HepG2 (cell line): Measurements from ENCODE around the gene DDO. TPM values are rescaled to one million over a fixed set of nuclear protein-coding genes. Genes with fewer than 3 reads are reported as not detected.

Source experiments
- HNF4A ChIP-seq: sonication (generic); formaldehyde crosslinking; IDR thresholded peaks from 2 replicates; pipeline ENCODE4 v1.4.0; 2020; ENCODE audit warnings: missing genetic modification reagents
- KDM3A ChIP-seq: IDR thresholded peaks from 2 replicates; pipeline ENCODE4 v1.6.1; 2018; ENCODE audit warnings: low read depth, missing compliant biosample characterization
- MBD4 ChIP-seq: IDR thresholded peaks from 2 replicates; pipeline ENCODE4 v1.6.1; 2012; ENCODE audit warnings: low read length, inconsistent platforms, borderline replicate concordance
- STAG1 ChIP-seq: sonication (generic); formaldehyde crosslinking; IDR thresholded peaks from 2 replicates; pipeline ENCODE4 v1.4.0; 2020; ENCODE audit warnings: missing genetic modification reagents
- ZFX ChIP-seq: sonication (generic); formaldehyde crosslinking; IDR thresholded peaks from 2 replicates; pipeline ENCODE4 v1.4.0; 2020; ENCODE audit warnings: mild to moderate bottlenecking, low read depth, missing genetic modification reagents, moderate library complexity
- ZMYM3 ChIP-seq: sonication (generic); formaldehyde crosslinking; IDR thresholded peaks from 2 replicates; pipeline ENCODE4 v1.5.1; 2020; ENCODE audit warnings: mild to moderate bottlenecking, missing genetic modification reagents
- ZNF124 ChIP-seq: sonication (generic); formaldehyde crosslinking; IDR thresholded peaks from 2 replicates; pipeline ENCODE4 v1.4.0; 2020; ENCODE audit warnings: missing genetic modification reagents
- ZNF160 ChIP-seq: sonication (generic); formaldehyde crosslinking; IDR thresholded peaks from 2 replicates; pipeline ENCODE4 v1.8.0; 2022; ENCODE audit warnings: mild to moderate bottlenecking, inconsistent platforms, missing genetic modification reagents
- ZNF292 ChIP-seq: sonication (generic); formaldehyde crosslinking; IDR thresholded peaks from 2 replicates; pipeline ENCODE4 v1.8.1; 2022; ENCODE audit warnings: mild to moderate bottlenecking, low read depth, missing genetic modification reagents, borderline replicate concordance
- ZNF530 ChIP-seq: sonication (generic); formaldehyde crosslinking; IDR thresholded peaks from 2 replicates; pipeline ENCODE4 v1.5.0; 2020; ENCODE audit warnings: low read depth, mild to moderate bottlenecking, missing genetic modification reagents
- ZNF563 ChIP-seq: sonication (generic); formaldehyde crosslinking; IDR thresholded peaks from 2 replicates; pipeline ENCODE4 v1.8.0; 2022; ENCODE audit warnings: mild to moderate bottlenecking, moderate library complexity, missing genetic modification reagents
- ZNF749 ChIP-seq: sonication (generic); formaldehyde crosslinking; IDR thresholded peaks from 2 replicates; pipeline ENCODE4 v1.8.0; 2022; ENCODE audit warnings: mild to moderate bottlenecking, missing genetic modification reagents, moderate library complexity, borderline replicate concordance
- ZNF781 ChIP-seq: sonication (generic); formaldehyde crosslinking; IDR thresholded peaks from 2 replicates; pipeline ENCODE4 v1.5.1; 2020; ENCODE audit warnings: borderline replicate concordance, mild to moderate bottlenecking, missing genetic modification reagents; ENCODE audit errors: not compliant biosample characterization
- polyA plus RNA-seq, 8 experiments: library from polyadenylated mRNA; depleted of rRNA in 3 of 8; stranded (reverse) in 7 of 8; unstranded in 1 of 8; fragments of >200 nt; fragmentation: Illumina TruSeq in 4 of 8; extraction: Trizol in 4 of 8; gene quantifications; 2 replicates each; pipeline versions ENCODE4 v1.2.1 to v1.2.3, GENCODE V29; 2011 to 2016; ENCODE audit warnings: low read depth in 4 of 8, missing spikeins in 1 of 8, mixed read lengths in 1 of 8; ENCODE audit not compliant: insufficient read depth in 1 of 8
- total RNA-seq, 5 experiments: library from RNA; depleted of rRNA; stranded (reverse); fragments of >200 nt; fragmentation: Illumina TruSeq; extraction: Trizol; gene quantifications; 2 replicates each; pipeline ENCODE4 v1.2.3, GENCODE V29; 2016; ENCODE audit warnings: low read depth in 1 of 5
- TF ChIP-seq, protein P1 (sequence below): sonication (generic); formaldehyde crosslinking; IDR thresholded peaks from 2 replicates; pipeline ENCODE4 v1.4.0; 2020; ENCODE audit warnings: missing genetic modification reagents, borderline replicate concordance
- TF ChIP-seq, protein P2 (sequence below): sonication (generic); formaldehyde crosslinking; IDR thresholded peaks from 2 replicates; pipeline ENCODE4 v1.5.1; 2020; ENCODE audit warnings: mild to moderate bottlenecking, missing genetic modification reagents, moderate library complexity
- TF ChIP-seq, protein P3 (sequence below): sonication (generic); IDR thresholded peaks from 2 replicates; pipeline ENCODE4 v1.6.1; 2016; ENCODE audit warnings: low read depth, borderline replicate concordance
- TF ChIP-seq, protein P4 (sequence below): sonication (generic); formaldehyde crosslinking; conservative IDR thresholded peaks from 2 replicates; pipeline ENCODE4 v1.8.0; 2022; ENCODE audit warnings: missing genetic modification reagents

DDO gene
- total and polyA plus RNA-seq, 2 of the 13 experiments (the other 11 are each of a cell fraction or from before 2014, with no cell fraction given) = 6.1 to 10.3 TPM

DNA sequence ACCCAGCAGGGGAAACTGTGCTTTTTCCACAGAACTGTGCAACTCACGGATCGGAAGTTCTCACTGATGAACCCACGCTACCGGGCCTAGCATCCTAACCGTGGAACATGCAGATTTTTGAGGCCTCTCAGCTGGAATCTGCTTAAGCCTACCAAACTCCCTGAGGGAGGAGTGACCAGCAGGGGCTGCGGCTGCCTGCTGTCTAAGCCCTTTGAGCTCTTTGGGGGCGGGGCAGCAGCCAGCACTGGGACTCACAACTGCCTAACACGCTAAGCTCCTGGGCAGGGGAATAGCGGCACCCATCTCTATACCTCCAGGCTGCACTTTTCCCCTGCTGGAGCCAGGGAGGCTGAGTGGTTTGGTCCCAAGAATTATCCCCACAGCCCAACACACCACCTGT, 36.8 kb downstream of the DDO start (continued):
- TF ChIP-seq, protein P1, sequence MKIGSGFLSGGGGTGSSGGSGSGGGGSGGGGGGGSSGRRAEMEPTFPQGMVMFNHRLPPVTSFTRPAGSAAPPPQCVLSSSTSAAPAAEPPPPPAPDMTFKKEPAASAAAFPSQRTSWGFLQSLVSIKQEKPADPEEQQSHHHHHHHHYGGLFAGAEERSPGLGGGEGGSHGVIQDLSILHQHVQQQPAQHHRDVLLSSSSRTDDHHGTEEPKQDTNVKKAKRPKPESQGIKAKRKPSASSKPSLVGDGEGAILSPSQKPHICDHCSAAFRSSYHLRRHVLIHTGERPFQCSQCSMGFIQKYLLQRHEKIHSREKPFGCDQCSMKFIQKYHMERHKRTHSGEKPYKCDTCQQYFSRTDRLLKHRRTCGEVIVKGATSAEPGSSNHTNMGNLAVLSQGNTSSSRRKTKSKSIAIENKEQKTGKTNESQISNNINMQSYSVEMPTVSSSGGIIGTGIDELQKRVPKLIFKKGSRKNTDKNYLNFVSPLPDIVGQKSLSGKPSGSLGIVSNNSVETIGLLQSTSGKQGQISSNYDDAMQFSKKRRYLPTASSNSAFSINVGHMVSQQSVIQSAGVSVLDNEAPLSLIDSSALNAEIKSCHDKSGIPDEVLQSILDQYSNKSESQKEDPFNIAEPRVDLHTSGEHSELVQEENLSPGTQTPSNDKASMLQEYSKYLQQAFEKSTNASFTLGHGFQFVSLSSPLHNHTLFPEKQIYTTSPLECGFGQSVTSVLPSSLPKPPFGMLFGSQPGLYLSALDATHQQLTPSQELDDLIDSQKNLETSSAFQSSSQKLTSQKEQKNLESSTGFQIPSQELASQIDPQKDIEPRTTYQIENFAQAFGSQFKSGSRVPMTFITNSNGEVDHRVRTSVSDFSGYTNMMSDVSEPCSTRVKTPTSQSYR (CRISPR knock-in tag) = peak; percentile 44; the same call in 1 of the 2 replicates
- TF ChIP-seq ZNF160 (CRISPR knock-in tag) (no peak), ZNF292 (CRISPR knock-in tag) (peak; percentile 75; the same call in 1 of the 2 replicates), ZNF563 (CRISPR knock-in tag) (no peak), ZNF124 (CRISPR knock-in tag) (no peak), ZNF530 (no peak), ZNF781 (CRISPR knock-in tag) (no peak), MBD4 (no peak), ZNF749 (no peak), ZMYM3 (CRISPR knock-in tag) (no peak), STAG1 (peak; percentile 40), KDM3A (CRISPR knock-in tag) (no peak), HNF4A (CRISPR knock-in tag) (peak; percentile 56), ZFX (peak; percentile 48; the same call in 1 of the 2 replicates)
- TF ChIP-seq, protein P2, sequence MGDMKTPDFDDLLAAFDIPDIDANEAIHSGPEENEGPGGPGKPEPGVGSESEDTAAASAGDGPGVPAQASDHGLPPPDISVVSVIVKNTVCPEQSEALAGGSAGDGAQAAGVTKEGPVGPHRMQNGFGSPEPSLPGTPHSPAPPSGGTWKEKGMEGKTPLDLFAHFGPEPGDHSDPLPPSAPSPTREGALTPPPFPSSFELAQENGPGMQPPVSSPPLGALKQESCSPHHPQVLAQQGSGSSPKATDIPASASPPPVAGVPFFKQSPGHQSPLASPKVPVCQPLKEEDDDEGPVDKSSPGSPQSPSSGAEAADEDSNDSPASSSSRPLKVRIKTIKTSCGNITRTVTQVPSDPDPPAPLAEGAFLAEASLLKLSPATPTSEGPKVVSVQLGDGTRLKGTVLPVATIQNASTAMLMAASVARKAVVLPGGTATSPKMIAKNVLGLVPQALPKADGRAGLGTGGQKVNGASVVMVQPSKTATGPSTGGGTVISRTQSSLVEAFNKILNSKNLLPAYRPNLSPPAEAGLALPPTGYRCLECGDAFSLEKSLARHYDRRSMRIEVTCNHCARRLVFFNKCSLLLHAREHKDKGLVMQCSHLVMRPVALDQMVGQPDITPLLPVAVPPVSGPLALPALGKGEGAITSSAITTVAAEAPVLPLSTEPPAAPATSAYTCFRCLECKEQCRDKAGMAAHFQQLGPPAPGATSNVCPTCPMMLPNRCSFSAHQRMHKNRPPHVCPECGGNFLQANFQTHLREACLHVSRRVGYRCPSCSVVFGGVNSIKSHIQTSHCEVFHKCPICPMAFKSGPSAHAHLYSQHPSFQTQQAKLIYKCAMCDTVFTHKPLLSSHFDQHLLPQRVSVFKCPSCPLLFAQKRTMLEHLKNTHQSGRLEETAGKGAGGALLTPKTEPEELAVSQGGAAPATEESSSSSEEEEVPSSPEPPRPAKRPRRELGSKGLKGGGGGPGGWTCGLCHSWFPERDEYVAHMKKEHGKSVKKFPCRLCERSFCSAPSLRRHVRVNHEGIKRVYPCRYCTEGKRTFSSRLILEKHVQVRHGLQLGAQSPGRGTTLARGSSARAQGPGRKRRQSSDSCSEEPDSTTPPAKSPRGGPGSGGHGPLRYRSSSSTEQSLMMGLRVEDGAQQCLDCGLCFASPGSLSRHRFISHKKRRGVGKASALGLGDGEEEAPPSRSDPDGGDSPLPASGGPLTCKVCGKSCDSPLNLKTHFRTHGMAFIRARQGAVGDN (CRISPR knock-in tag) = peak; percentile 49
- TF ChIP-seq, protein P3, sequence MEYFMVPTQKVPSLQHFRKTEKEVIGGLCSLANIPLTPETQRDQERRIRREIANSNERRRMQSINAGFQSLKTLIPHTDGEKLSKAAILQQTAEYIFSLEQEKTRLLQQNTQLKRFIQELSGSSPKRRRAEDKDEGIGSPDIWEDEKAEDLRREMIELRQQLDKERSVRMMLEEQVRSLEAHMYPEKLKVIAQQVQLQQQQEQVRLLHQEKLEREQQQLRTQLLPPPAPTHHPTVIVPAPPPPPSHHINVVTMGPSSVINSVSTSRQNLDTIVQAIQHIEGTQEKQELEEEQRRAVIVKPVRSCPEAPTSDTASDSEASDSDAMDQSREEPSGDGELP = peak; percentile 18; the same call in 1 of the 2 replicates
- TF ChIP-seq, protein P4, sequence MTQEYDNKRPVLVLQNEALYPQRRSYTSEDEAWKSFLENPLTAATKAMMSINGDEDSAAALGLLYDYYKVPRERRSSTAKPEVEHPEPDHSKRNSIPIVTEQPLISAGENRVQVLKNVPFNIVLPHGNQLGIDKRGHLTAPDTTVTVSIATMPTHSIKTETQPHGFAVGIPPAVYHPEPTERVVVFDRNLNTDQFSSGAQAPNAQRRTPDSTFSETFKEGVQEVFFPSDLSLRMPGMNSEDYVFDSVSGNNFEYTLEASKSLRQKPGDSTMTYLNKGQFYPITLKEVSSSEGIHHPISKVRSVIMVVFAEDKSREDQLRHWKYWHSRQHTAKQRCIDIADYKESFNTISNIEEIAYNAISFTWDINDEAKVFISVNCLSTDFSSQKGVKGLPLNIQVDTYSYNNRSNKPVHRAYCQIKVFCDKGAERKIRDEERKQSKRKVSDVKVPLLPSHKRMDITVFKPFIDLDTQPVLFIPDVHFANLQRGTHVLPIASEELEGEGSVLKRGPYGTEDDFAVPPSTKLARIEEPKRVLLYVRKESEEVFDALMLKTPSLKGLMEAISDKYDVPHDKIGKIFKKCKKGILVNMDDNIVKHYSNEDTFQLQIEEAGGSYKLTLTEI (CRISPR knock-in tag) = no peak
